Neural crest cell (in vitro differentiated cells): ENCODE measurements around the gene INSL3. TPM values are rescaled to one million over a fixed set of nuclear protein-coding genes. Genes with fewer than 3 reads are reported as not detected.
A peak's percentile ranks its signal among the peaks of the same experiment; 100 is the strongest.

ENCODE experiments used
- DNase-seq: peaks from one replicate; pipeline ENCODE4 v3.0.0; 2021; ENCODE audit warnings: low read depth, mixed read lengths, low spot score
- H3K27ac Mint-ChIP-seq: one replicate; pipeline ENCODE4 v1.8.0; 2021; ENCODE audit warnings: mild to moderate bottlenecking, mixed read lengths; ENCODE audit not compliant: unreplicated experiment
- H3K27me3 Mint-ChIP-seq: 2 replicates; pipeline ENCODE4 v1.8.0; 2021; ENCODE audit warnings: low read depth, mild to moderate bottlenecking, mixed read lengths
- H3K36me3 Mint-ChIP-seq: 2 replicates; pipeline ENCODE4 v1.8.0; 2021; ENCODE audit warnings: low read depth, mild to moderate bottlenecking, mixed read lengths
- H3K4me1 Mint-ChIP-seq: 2 replicates; pipeline ENCODE4 v1.8.0; 2021; ENCODE audit warnings: mixed read lengths
- H3K4me3 Mint-ChIP-seq: one replicate; pipeline ENCODE4 v1.8.0; 2021; ENCODE audit warnings: mild to moderate bottlenecking, mixed read lengths
- H3K9me3 Mint-ChIP-seq: 2 replicates; pipeline ENCODE4 v1.8.0; 2021; ENCODE audit warnings: mixed read lengths
- long read RNA-seq: library from polyadenylated mRNA; unstranded; transcript quantifications from one replicate; pipeline ENCODE4 v2.0.0, GENCODE V29; 2020
- total RNA-seq: library from RNA; stranded (reverse); gene quantifications from 2 replicates; pipeline ENCODE4 v1.2.1, GENCODE V29; 2021
- TF ChIP-seq, protein P1 (sequence below): fragments of 200-600 bp; sonication (generic); conservative IDR thresholded peaks from 2 replicates; pipeline ENCODE4 v1.5.0; 2021; ENCODE audit warnings: antibody characterized with exemption, mild to moderate bottlenecking

The INSL3 gene, protein sequence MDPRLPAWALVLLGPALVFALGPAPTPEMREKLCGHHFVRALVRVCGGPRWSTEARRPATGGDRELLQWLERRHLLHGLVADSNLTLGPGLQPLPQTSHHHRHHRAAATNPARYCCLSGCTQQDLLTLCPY
- total RNA-seq, result not detected in 2 replicates
- long read RNA-seq, result 0 reads

DNA sequence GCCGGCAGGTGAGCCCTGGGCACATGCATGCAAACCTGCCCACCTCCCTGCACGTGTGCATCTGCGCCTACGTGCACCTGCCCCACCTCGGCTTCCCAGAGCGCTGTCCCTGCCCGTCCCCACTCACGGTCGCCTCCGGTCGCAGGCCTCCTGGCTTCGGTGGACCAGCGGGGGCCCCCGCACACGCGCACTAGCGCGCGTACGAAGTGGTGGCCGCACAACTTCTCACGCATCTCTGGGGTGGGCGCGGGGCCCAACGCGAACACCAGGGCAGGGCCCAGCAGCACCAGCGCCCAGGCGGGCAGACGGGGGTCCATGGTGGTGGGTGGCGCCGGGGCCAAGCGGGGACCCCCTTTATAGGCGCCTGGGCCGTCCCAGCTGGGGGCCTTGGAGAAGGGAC lies at the start of gene INSL3:
TSS of gene INSL3 (minus strand) at position 330 of the 400 bp plus-strand sequence. CDS start at position 317, 13 bp downstream.
- TF ChIP-seq, protein P1, sequence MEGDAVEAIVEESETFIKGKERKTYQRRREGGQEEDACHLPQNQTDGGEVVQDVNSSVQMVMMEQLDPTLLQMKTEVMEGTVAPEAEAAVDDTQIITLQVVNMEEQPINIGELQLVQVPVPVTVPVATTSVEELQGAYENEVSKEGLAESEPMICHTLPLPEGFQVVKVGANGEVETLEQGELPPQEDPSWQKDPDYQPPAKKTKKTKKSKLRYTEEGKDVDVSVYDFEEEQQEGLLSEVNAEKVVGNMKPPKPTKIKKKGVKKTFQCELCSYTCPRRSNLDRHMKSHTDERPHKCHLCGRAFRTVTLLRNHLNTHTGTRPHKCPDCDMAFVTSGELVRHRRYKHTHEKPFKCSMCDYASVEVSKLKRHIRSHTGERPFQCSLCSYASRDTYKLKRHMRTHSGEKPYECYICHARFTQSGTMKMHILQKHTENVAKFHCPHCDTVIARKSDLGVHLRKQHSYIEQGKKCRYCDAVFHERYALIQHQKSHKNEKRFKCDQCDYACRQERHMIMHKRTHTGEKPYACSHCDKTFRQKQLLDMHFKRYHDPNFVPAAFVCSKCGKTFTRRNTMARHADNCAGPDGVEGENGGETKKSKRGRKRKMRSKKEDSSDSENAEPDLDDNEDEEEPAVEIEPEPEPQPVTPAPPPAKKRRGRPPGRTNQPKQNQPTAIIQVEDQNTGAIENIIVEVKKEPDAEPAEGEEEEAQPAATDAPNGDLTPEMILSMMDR, result no peak
- Mint-ChIP-seq H3K36me3 (no peaks in the 10 kb centered on the region), H3K27ac (no peak within 1 kb of the TSS), H3K9me3 (no peaks in the 10 kb centered on the region), H3K4me1 (no peaks in the 10 kb centered on the region), H3K4me3 (no peak within 1 kb of the TSS), H3K27me3 (no peaks in the 10 kb centered on the region)
- no peak for DNase-seq

DNA sequence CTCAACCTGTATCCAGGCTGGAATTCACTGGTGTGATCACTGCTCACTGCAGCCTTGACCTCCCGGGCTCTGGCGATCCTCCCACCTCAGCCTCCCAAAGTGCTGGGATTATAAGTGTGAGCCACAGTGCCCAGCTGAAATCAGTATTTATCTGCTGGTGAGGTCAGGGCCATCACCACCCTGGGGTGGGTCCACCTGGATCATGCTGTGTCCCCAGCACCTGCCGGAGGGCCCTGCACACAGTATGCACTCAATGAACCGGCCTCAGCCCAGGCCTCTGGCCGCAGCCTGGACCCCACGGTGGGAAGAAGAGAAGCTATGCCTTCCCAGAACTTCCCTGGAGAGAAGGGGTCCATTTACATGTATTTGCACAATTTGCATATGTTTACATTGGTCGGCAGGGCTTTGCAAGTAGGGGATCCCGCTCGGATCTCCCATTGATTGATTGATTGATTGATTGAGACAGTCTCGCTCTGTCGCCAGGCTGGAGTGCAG lies 47.8 kb upstream of the INSL3 start:
- Mint-ChIP-seq H3K4me1 (no peaks in the 10 kb centered on the region), H3K4me3 (peak overlapping the region; percentile 69), H3K27ac (no peak overlapping the region), H3K36me3 (peaks cover 14% of the 10 kb centered on the region), H3K27me3 (peaks cover 81% of the 10 kb centered on the region), H3K9me3 (no peaks in the 10 kb centered on the region)
- no peak for DNase-seq
- TF ChIP-seq, protein P1, result no peak

DNA sequence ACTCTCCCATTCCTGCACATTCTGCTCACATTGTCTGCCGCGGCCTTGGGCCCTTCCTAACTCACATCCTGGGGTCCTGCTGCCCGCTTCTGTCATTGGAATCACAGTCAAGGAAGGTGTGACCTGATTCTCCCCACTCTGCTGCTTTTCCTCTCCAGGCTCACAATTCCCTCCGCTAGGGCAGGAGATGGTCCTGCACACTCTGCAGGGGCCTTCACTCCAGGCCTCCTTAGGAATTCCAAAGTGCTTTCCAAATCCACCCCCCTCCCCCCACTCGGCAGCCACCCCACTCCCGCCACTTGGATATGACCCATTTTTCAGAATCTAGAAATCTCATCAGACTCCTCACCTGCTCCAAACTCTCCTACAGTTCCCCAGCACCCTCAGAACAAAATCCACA lies 47.4 kb upstream of the INSL3 start:
- Mint-ChIP-seq H3K27me3 (peaks cover 77% of the 10 kb centered on the region), H3K36me3 (peaks cover 14% of the 10 kb centered on the region), H3K4me3 (peak overlapping the region; percentile 69), H3K4me1 (no peaks in the 10 kb centered on the region), H3K27ac (no peak overlapping the region), H3K9me3 (no peaks in the 10 kb centered on the region)
- TF ChIP-seq, protein P1, result no peak
- no peak for DNase-seq

DNA sequence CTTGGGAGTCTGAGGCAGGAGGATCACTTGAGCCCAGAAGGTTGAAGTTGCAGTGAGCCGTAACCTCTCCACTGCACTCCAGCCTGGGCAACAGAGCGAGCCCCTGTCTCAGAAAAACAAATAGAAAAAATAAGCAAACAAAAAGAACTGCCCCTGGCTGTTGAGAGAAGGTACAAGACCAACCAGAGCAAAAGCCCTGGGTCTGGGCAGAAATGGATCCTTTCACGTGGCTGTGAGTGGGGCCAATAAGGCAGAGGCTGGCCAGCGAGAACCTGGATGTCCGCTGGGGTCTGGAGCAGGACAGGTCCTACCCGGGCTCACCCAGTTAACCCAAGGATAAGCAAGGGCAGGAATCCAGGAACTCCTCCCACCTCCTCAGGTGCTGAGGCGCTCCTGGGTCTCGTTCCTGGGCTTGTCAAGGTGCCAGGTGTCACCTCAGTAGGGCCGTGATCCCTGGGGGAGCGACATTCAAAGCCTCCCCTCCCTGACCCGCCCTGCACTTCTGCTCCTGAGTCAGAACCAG lies 45.7 kb upstream of the INSL3 start:
- Mint-ChIP-seq H3K9me3 (no peaks in the 10 kb centered on the region), H3K36me3 (peaks cover 16% of the 10 kb centered on the region), H3K4me3 (peak overlapping the region; percentile 81), H3K4me1 (no peaks in the 10 kb centered on the region), H3K27me3 (peaks cover 71% of the 10 kb centered on the region), H3K27ac (no peak overlapping the region)
- TF ChIP-seq, protein P1, result no peak
- DNase-seq, result no peak

DNA sequence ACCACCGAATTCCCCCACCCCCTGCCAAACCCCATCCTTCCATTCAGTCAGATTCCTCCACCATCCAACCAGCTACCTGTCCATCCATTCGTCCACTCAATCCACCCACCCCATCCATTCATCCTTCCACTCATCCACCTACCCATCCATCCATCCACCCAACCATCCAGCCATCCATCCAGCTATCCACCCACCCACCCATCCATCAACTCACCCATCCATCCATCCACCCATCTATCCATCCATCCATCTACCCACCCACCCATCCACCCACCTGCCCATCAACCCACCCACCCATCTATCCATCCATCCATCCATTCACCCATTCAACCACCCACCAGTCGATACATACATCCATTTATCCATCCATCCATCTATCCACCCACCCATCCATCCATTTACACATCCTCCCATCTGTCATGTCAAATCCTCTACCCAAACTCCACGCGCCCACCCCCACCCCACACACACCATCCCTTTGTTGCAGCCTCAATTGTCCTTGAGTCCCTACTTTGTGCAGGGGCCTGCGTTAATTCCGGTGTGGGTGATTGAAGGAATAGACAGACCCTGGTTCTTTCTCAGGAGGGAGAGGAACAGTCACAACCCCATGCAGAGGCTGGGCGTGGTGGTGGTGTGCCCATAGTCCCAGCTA lies 45.1 kb upstream of the INSL3 start:
- DNase-seq, result no peak
- TF ChIP-seq, protein P1, result no peak
- Mint-ChIP-seq H3K4me1 (peaks cover 4% of the 10 kb centered on the region), H3K27me3 (peaks cover 66% of the 10 kb centered on the region), H3K27ac (no peak overlapping the region), H3K9me3 (no peaks in the 10 kb centered on the region), H3K36me3 (peaks cover 18% of the 10 kb centered on the region), H3K4me3 (peak overlapping the region; percentile 83)
